ENCODE results near the gene FPR1. TPM values are rescaled to one million over a fixed set of nuclear protein-coding genes. Genes with fewer than 3 reads are reported as not detected.

The FPR1 gene
- total RNA-seq, 1 donor from 2014 or later = not detected

DNA sequence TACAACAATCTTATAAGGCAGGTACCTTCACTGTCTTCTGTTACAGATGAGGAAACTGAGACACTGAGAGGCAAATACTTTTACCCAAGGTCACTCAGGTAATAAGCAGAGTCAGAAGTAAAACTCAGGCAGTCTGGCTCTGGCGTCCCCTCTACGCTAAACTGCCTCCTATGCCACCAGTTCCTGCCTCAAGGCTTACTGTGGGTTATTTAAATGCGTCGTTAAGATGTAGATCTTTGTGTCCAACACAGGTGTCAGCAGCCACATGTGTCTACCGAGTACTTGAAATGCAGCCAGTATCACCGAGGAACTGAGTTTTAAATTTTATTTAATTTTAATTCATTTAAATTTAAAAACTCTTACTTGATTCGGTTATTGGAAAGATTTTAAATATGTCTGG, 29.8 kb downstream of the FPR1 start:
- no peak for FAIRE-seq
- Histone ChIP-seq H4K20me1 (ENCODE audit: insufficient read depth, low read length) (no peaks in the 10 kb centered on the region), H3K9me3 (ENCODE audit: insufficient read depth, low read depth, low read length) (no peaks in the 10 kb centered on the region), H3K27me3 (ENCODE audit: insufficient read depth, low read length) (peaks cover 9% of the 10 kb centered on the region), H2AFZ (ENCODE audit: low read depth, low read length) (no peak overlapping the region), H3K79me2 (ENCODE audit: insufficient read depth, low read length) (no peaks in the 10 kb centered on the region), H3K27ac (ENCODE audit: low read depth, low read length) (no peak overlapping the region), H3K36me3 (ENCODE audit: insufficient read depth, low read length) (no peaks in the 10 kb centered on the region), H3K4me1 (ENCODE audit: insufficient read depth, low read length) (no peaks in the 10 kb centered on the region), H3K4me3 (ENCODE audit: insufficient read depth, low read depth, low read length) (no peak overlapping the region), H3K4me2 (ENCODE audit: low read length) (no peak overlapping the region), H3K9ac (ENCODE audit: low read length) (no peak overlapping the region)
- no peaks in the 10 kb centered on the region for H3K36me3 Mint-ChIP-seq (ENCODE audit: low read depth, unreplicated experiment)
- no peak overlapping the region for H3K4me3 Mint-ChIP-seq (ENCODE audit: unreplicated experiment)
- TF ChIP-seq CTCF (IDR thresholded peaks at IDR 0.05; ENCODE audit: insufficient read depth, low read depth, low read length) = no peak
- peaks cover 65% of the 10 kb centered on the region for H3K27me3 Mint-ChIP-seq (ENCODE audit: low read depth, unreplicated experiment)
- DNase-seq (ENCODE audit: low read depth) = no peak
- no peaks in the 10 kb centered on the region for H3K4me1 Mint-ChIP-seq (ENCODE audit: low read depth, unreplicated experiment)
- H3K9me3 Mint-ChIP-seq (ENCODE audit: unreplicated experiment) = no peaks in the 10 kb centered on the region
- no peak overlapping the region for H3K27ac Mint-ChIP-seq (ENCODE audit: unreplicated experiment)

DNA sequence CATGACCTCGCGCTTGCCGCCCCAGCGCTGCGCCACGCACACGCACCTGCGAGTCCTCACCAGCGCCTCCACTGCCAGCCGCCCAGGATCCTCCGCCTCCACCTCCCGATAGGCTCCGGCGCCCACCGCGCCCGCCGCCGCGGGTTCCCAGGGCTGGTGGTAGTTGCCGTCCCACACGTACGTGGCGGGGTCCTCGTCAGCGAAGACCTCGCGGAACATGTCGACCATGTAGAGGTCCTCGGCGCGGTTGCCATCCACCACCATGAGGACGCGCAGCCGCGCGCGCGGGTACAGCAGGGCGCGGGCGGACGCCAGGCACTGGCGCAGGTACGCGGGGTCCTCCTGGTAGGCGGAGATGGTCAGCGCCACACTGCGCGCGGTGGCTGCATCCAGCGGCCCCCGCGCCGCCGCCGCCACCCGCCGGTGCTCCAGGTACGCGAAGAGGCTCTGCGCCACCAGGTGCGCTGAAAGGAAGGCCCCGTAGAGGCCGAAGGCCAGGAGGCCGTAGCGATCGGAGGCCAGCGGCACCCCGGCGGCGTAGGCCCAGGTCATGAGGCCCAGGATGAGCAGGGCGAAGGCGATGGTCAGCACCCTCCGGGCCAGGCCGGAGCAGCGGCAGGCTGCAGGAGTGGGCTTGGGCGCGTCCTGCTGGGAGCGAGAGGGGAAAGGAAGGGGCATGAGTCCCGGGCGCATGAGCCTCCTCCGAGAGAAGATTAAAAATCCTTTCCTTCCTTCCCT, 32.3 kb downstream of the FPR1 start:
- no peak for FAIRE-seq
- Histone ChIP-seq H3K4me1 (ENCODE audit: insufficient read depth, low read length) (no peaks in the 10 kb centered on the region), H3K27me3 (ENCODE audit: insufficient read depth, low read length) (peaks cover 9% of the 10 kb centered on the region), H4K20me1 (ENCODE audit: insufficient read depth, low read length) (no peaks in the 10 kb centered on the region), H3K4me3 (ENCODE audit: insufficient read depth, low read depth, low read length) (no peak overlapping the region), H2AFZ (ENCODE audit: low read depth, low read length) (peak overlapping the region; percentile 26), H3K9me3 (ENCODE audit: insufficient read depth, low read depth, low read length) (peaks cover 2% of the 10 kb centered on the region), H3K27ac (ENCODE audit: low read depth, low read length) (no peak overlapping the region), H3K9ac (ENCODE audit: low read length) (no peak overlapping the region), H3K79me2 (ENCODE audit: insufficient read depth, low read length) (no peaks in the 10 kb centered on the region), H3K4me2 (ENCODE audit: low read length) (peak overlapping the region; percentile 11), H3K36me3 (ENCODE audit: insufficient read depth, low read length) (no peaks in the 10 kb centered on the region)
- no peaks in the 10 kb centered on the region for H3K4me1 Mint-ChIP-seq (ENCODE audit: low read depth, unreplicated experiment)
- TF ChIP-seq EZH2 (IDR thresholded peaks at IDR 0.05; ENCODE audit: insufficient read depth, low read length) = peak; percentile 67
- no peak for TF ChIP-seq CTCF (IDR thresholded peaks at IDR 0.05; ENCODE audit: insufficient read depth, low read depth, low read length)
- H3K27ac Mint-ChIP-seq (ENCODE audit: unreplicated experiment) = no peak overlapping the region
- no peak overlapping the region for H3K4me3 Mint-ChIP-seq (ENCODE audit: unreplicated experiment)
- H3K27me3 Mint-ChIP-seq (ENCODE audit: low read depth, unreplicated experiment) = peaks cover 68% of the 10 kb centered on the region
- H3K9me3 Mint-ChIP-seq (ENCODE audit: unreplicated experiment) = peaks cover 4% of the 10 kb centered on the region
- H3K36me3 Mint-ChIP-seq (ENCODE audit: low read depth, unreplicated experiment) = no peaks in the 10 kb centered on the region
- DNase-seq (ENCODE audit: low read depth) = no peak

DNA sequence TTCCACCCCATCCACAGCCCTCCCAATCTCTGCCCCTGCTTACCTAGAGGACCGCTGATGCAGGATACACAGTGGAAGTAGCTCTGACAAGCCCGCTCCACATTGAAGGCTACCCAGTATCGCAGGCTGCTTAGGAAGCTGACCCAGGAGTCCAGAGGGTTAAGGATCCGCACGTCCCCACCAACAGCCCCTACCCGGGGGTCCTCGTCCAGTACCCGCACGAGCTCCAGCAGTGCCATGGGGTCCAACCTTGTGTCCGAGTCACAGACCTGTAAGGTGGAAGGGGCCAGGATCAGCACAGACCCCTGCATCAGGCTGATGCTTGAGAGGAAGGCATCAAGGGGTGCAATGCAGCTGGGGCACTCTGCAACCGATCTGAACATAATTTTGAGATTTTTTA, 34.8 kb downstream of the FPR1 start:
- FAIRE-seq = no peak
- DNase-seq (ENCODE audit: low read depth) = no peak
- Mint-ChIP-seq H3K27me3 (ENCODE audit: low read depth, unreplicated experiment) (peaks cover 56% of the 10 kb centered on the region), H3K27ac (ENCODE audit: unreplicated experiment) (no peak overlapping the region), H3K36me3 (ENCODE audit: low read depth, unreplicated experiment) (no peaks in the 10 kb centered on the region), H3K4me1 (ENCODE audit: low read depth, unreplicated experiment) (no peaks in the 10 kb centered on the region), H3K4me3 (ENCODE audit: unreplicated experiment) (no peak overlapping the region), H3K9me3 (ENCODE audit: unreplicated experiment) (peaks cover 4% of the 10 kb centered on the region)
- H3K4me2 ChIP-seq (ENCODE audit: low read length) = no peak overlapping the region
- no peaks in the 10 kb centered on the region for H3K79me2 ChIP-seq (ENCODE audit: insufficient read depth, low read length)
- H3K4me1 ChIP-seq (ENCODE audit: insufficient read depth, low read length) = no peaks in the 10 kb centered on the region
- no peak overlapping the region for H3K9ac ChIP-seq (ENCODE audit: low read length)
- no peak for TF ChIP-seq CTCF (IDR thresholded peaks at IDR 0.05; ENCODE audit: insufficient read depth, low read depth, low read length)
- TF ChIP-seq EZH2 (IDR thresholded peaks at IDR 0.05; ENCODE audit: insufficient read depth, low read length) = no peak
- H2AFZ ChIP-seq (ENCODE audit: low read depth, low read length) = no peak overlapping the region
- H3K4me3 ChIP-seq (ENCODE audit: insufficient read depth, low read depth, low read length) = no peak overlapping the region
- H3K36me3 ChIP-seq (ENCODE audit: insufficient read depth, low read length) = no peaks in the 10 kb centered on the region
- peaks cover 2% of the 10 kb centered on the region for H3K9me3 ChIP-seq (ENCODE audit: insufficient read depth, low read depth, low read length)
- H3K27me3 ChIP-seq (ENCODE audit: insufficient read depth, low read length) = peaks cover 5% of the 10 kb centered on the region
- H3K27ac ChIP-seq (ENCODE audit: low read depth, low read length) = no peak overlapping the region
- H4K20me1 ChIP-seq (ENCODE audit: insufficient read depth, low read length) = peaks cover 3% of the 10 kb centered on the region
